Body of pancreas (tissue), 4 donors: ENCODE results near the gene MIOX.

ENCODE experiments used
- CTCF ChIP-seq, 7 experiments: fragments of 450-650 bp in 4 of 7; fragments of 200-600 bp in 3 of 7; sonication (generic) in 3 of 7; IDR thresholded peaks; one replicate each; pipeline ENCODE4 v1.5.1; 2016 to 2019; ENCODE audit warnings: antibody characterized with exemption in 7 of 7
- POLR2A ChIP-seq, 3 donors: fragments of 450-650 bp; IDR thresholded peaks; one replicate each; pipeline ENCODE4 v1.6.1; 2016; ENCODE audit warnings: antibody characterized with exemption in 3 of 3, mild to moderate bottlenecking in 2 of 3

GRCh38 chr22:50517495-50518260 lies 31.0 kb downstream of the MIOX start:
- TF ChIP-seq CTCF (IDR thresholded peaks at IDR 0.05): no peak
- no peak for TF ChIP-seq POLR2A (IDR thresholded peaks at IDR 0.05)
